A673 (cell line): Measurements from ENCODE around the gene PELI1.

Source experiments
- EZH2 ChIP-seq: fragments of 200-600 bp; sonication (generic); IDR thresholded peaks from 2 replicates; pipeline ENCODE4 v1.6.1; 2017; ENCODE audit warnings: borderline replicate concordance, low read depth, mild to moderate bottlenecking, mixed read lengths, antibody characterized with exemption, low read length; ENCODE audit not compliant: poor library complexity, severe bottlenecking
- TF ChIP-seq, protein P1 (sequence below): fragments of 300-800, 200-600 bp; sonication (generic); conservative IDR thresholded peaks from 2 replicates; pipeline ENCODE4 v1.5.1; 2017; ENCODE audit warnings: low read depth, mild to moderate bottlenecking, antibody characterized with exemption, low read length, moderate library complexity, mixed read lengths

DNA sequence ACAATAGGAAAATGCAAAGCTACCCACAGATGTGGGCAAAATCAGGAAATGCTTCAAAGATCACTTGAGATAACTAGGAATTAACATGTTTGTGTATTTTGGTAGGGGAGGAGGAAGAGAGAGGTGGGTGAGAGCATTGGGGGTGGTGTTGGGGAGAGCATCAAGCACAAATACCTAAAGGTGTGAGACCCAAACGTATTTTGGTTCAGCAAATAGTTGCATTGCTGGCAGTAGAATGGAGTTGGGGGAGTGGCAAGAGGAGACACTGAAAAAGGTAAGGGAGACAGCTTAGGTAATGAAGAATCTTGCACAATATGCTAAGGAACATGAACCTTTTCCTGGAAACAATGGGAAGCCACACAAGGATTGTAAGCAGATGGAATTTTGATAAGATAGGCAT is 1.5 kb upstream of the PELI1 start:
- TF ChIP-seq, protein P1, sequence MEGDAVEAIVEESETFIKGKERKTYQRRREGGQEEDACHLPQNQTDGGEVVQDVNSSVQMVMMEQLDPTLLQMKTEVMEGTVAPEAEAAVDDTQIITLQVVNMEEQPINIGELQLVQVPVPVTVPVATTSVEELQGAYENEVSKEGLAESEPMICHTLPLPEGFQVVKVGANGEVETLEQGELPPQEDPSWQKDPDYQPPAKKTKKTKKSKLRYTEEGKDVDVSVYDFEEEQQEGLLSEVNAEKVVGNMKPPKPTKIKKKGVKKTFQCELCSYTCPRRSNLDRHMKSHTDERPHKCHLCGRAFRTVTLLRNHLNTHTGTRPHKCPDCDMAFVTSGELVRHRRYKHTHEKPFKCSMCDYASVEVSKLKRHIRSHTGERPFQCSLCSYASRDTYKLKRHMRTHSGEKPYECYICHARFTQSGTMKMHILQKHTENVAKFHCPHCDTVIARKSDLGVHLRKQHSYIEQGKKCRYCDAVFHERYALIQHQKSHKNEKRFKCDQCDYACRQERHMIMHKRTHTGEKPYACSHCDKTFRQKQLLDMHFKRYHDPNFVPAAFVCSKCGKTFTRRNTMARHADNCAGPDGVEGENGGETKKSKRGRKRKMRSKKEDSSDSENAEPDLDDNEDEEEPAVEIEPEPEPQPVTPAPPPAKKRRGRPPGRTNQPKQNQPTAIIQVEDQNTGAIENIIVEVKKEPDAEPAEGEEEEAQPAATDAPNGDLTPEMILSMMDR: no peak
- no peak for TF ChIP-seq EZH2
